Gastroesophageal sphincter (tissue), 3 donors: ENCODE results near the gene CTNNA1.

ENCODE experiments used
- EP300 ChIP-seq: sonication (generic); formaldehyde crosslinking; IDR thresholded peaks from one replicate; pipeline ENCODE4 v1.6.1; 2017; ENCODE audit warnings: antibody characterized with exemption, mild to moderate bottlenecking
- POLR2A ChIP-seq, 2 donors: fragments of 450-650 bp; IDR thresholded peaks; one replicate each; pipeline ENCODE4 v1.6.1; 2017; ENCODE audit warnings: antibody characterized with exemption in 2 of 2, mild to moderate bottlenecking in 2 of 2, moderate library complexity in 1 of 2
- POLR2AphosphoS5 ChIP-seq: sonication (generic); formaldehyde crosslinking; IDR thresholded peaks from one replicate; pipeline ENCODE4 v1.6.1; 2017; ENCODE audit warnings: antibody characterized with exemption
- TF ChIP-seq, protein P1 (sequence below), 4 experiments: fragments of 200-600 bp in 2 of 4; fragments of 450-650 bp in 2 of 4; sonication (generic) in 1 of 4; IDR thresholded peaks; one replicate each; pipeline ENCODE4 v1.5.1; 2017 to 2019; ENCODE audit warnings: antibody characterized with exemption in 4 of 4, mild to moderate bottlenecking in 2 of 4, moderate library complexity in 2 of 4

- TF ChIP-seq, protein P1, sequence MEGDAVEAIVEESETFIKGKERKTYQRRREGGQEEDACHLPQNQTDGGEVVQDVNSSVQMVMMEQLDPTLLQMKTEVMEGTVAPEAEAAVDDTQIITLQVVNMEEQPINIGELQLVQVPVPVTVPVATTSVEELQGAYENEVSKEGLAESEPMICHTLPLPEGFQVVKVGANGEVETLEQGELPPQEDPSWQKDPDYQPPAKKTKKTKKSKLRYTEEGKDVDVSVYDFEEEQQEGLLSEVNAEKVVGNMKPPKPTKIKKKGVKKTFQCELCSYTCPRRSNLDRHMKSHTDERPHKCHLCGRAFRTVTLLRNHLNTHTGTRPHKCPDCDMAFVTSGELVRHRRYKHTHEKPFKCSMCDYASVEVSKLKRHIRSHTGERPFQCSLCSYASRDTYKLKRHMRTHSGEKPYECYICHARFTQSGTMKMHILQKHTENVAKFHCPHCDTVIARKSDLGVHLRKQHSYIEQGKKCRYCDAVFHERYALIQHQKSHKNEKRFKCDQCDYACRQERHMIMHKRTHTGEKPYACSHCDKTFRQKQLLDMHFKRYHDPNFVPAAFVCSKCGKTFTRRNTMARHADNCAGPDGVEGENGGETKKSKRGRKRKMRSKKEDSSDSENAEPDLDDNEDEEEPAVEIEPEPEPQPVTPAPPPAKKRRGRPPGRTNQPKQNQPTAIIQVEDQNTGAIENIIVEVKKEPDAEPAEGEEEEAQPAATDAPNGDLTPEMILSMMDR (IDR thresholded peaks at IDR 0.05), result no peak
- TF ChIP-seq EP300, result no peak
- no peak for TF ChIP-seq POLR2A (IDR thresholded peaks at IDR 0.05)
- TF ChIP-seq POLR2AphosphoS5, result no peak
These were observed 119.7 kb downstream of the CTNNA1 start for GRCh38 chr5:138872841-138873465.
